NT2/D1 (cell line): ENCODE data around the gene ADCY3.
"Not testable (repeated sequence)": the region's sequence is repeated elsewhere in the genome, so short reads cannot be mapped to it uniquely, and the experiment has no call there.

Experiments
- DNase-seq: peaks from one replicate; pipeline ENCODE4 v3.0.0-alpha.2; 2011; ENCODE audit warnings: low read depth, low spot score
- H3K27me3 ChIP-seq: 2 replicates; pipeline ENCODE4 v1.6.0; 2011; ENCODE audit warnings: mild to moderate bottlenecking; ENCODE audit not compliant: insufficient read length, insufficient read depth
- H3K36me3 ChIP-seq: 2 replicates; pipeline ENCODE4 v1.6.1; 2011; ENCODE audit warnings: mild to moderate bottlenecking, low read length, mixed read lengths; ENCODE audit not compliant: insufficient read depth, insufficient read length
- H3K4me1 ChIP-seq: 2 replicates; pipeline ENCODE4 v1.5.1; 2011; ENCODE audit not compliant: insufficient read depth, insufficient read length
- H3K4me3 ChIP-seq: 2 replicates; pipeline ENCODE4 v1.5.1; 2011; ENCODE audit warnings: low read depth; ENCODE audit not compliant: insufficient read length
- H3K9ac ChIP-seq: 2 replicates; pipeline ENCODE4 v1.6.0; 2011; ENCODE audit warnings: low read depth; ENCODE audit not compliant: insufficient read length
- H3K9me3 ChIP-seq: 2 replicates; pipeline ENCODE4 v1.5.1; 2011; ENCODE audit warnings: mild to moderate bottlenecking, low read length; ENCODE audit not compliant: insufficient read depth
- SUZ12 ChIP-seq: IDR thresholded peaks from 2 replicates; pipeline ENCODE4 v1.6.1; 2011; ENCODE audit not compliant: insufficient read length, insufficient read depth; ENCODE audit errors: extremely low read depth
- YY1 ChIP-seq: IDR thresholded peaks from 2 replicates; pipeline ENCODE4 v1.6.1; 2011; ENCODE audit not compliant: insufficient read length, insufficient read depth
- ZNF274 ChIP-seq: IDR thresholded peaks from 2 replicates; pipeline ENCODE4 v1.6.1; 2011; ENCODE audit warnings: mild to moderate bottlenecking, low read depth, low read length

ADCY3 gene

DNA sequence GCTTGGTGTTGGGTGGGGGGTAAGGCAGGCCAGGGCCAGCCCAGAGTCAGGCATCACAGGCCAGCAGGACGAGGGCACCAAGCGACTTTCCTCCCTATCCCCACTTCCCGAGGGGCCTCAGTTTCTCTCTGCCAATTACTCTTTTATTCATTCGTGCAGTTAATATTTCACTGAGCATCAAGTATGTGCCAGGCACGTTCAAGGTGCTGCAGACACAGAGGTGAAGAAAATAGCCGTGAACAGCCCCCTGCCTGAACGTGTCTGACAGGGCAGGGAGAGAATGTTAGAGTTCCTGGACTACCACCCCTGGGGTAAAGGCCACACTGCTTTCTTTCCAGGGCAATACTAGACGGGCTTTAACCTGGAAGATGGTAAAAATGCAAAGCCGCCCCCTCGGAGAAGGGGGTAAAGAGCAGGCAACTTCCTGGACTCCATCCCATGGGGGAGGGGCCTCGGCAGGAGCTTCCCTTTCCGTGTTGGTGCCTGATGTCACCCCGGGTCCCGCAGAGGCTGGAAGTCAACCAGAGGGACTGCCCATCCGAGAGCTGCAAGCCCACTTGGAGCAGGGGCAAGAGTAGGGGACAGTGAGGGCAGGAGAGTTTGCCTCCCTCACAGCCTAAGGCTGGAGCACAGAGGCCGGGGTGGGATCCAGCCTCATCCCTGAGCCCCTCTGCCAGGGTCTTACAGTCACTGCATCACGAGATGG is 79.7 kb downstream of the ADCY3 start:
- Histone ChIP-seq H3K4me3 (no peak overlapping the region), H3K27me3 (no peaks in the 10 kb centered on the region), H3K9me3 (no peaks in the 10 kb centered on the region), H3K9ac (no peak overlapping the region), H3K36me3 (peaks cover 22% of the 10 kb centered on the region), H3K4me1 (peaks cover 1% of the 10 kb centered on the region)
- no peak for TF ChIP-seq ZNF274
- no peak for TF ChIP-seq SUZ12
- TF ChIP-seq YY1 = no peak
- DNase-seq = no peak

DNA sequence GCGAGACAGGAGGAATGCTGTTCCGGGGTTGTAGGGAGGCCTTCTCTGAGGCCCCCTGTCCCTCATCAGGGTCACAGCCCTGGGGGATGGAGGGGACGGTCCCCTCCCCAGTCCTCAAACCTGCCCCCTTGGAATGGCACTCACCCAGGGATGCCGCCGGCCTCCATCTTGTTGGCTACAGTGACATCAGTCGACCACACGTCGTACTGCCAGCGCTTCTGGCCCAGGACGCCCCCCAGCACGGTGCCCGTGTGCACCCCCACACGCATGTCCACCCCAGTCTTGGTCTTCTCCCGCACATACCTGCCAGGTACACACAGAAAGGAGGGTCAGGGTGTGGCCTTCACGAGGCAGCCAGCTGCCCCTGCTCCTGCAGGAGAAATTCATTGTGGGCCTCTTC is 80.3 kb downstream of the ADCY3 start:
- no peaks in the 10 kb centered on the region for H3K27me3 ChIP-seq
- no peaks in the 10 kb centered on the region for H3K9me3 ChIP-seq
- peaks cover 2% of the 10 kb centered on the region for H3K4me1 ChIP-seq
- H3K36me3 ChIP-seq = peaks cover 22% of the 10 kb centered on the region
- H3K4me3 ChIP-seq = no peak overlapping the region
- no peak overlapping the region for H3K9ac ChIP-seq
- TF ChIP-seq YY1 (no peak), ZNF274 (no peak), SUZ12 (no peak)
- DNase-seq = no peak

- no peaks in the 10 kb centered on the region for H3K27me3 ChIP-seq
- peaks cover 8% of the 10 kb centered on the region for H3K4me1 ChIP-seq
- H3K9ac ChIP-seq = no peak overlapping the region
- peaks cover 26% of the 10 kb centered on the region for H3K36me3 ChIP-seq
- no peak for DNase-seq
- H3K9me3 ChIP-seq = peaks cover 6% of the 10 kb centered on the region; the same call in 1 of the 2 replicates
- no peak for TF ChIP-seq SUZ12
- no peak for TF ChIP-seq YY1
- TF ChIP-seq ZNF274 = no peak
- H3K4me3 ChIP-seq = no peak overlapping the region
Observed at GRCh38 chr2:24838541-24838940, 81.5 kb downstream of the ADCY3 start.

DNA sequence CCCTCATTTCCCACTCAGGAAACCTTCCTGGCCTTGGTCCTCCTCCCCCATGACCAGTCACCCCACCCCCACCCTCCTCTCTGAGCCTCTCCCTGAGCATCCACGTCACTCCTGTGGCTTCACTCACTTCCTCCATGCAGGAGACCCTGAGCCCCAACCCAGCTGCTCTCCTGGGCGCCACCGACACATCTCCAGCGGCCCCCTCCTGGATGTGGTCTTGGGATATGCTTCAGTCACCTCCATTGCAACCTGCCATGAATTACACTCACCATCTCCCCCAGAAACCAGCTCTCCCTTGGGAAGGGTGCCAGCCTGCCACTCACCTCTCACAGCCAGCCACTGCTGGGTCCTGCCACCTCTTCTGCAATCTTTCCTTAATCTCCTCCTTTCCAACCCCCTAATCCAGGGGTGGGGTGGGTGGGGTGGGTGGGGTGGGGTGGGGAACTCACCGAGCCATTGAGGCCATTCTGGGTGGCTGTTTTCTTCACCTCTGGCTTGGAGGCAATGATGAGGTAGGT is 82.0 kb downstream of the ADCY3 start:
- Histone ChIP-seq H3K9me3 (peaks cover 6% of the 10 kb centered on the region; the same call in 1 of the 2 replicates), H3K27me3 (no peaks in the 10 kb centered on the region), H3K4me3 (no peak overlapping the region), H3K36me3 (peaks cover 26% of the 10 kb centered on the region), H3K4me1 (peaks cover 13% of the 10 kb centered on the region), H3K9ac (no peak overlapping the region)
- TF ChIP-seq YY1 = no peak
- no peak for TF ChIP-seq SUZ12
- TF ChIP-seq ZNF274 = no peak
- no peak for DNase-seq

DNA sequence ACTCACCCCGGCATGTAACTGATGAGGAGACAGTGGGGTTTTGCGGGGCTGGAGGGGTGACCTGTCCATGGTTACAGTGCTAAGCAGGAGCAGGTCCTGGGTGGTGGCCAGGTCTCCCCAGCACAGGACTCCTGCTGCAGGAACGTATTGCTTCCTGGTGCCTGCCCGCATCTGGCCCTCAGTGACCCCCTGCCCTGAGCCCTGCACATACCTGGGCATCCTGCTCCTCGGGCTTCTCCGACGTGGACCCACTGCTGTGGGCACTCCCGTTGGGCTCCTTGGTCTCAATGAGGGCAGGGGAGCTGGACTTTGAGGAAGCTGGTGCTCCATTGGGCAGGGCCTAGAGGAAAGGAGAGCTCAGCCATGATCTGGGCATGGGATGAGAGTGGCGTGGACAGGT is 83.3 kb downstream of the ADCY3 start:
- Histone ChIP-seq H3K36me3 (peaks cover 26% of the 10 kb centered on the region), H3K4me1 (peaks cover 17% of the 10 kb centered on the region), H3K4me3 (no peak overlapping the region), H3K27me3 (no peaks in the 10 kb centered on the region), H3K9ac (no peak overlapping the region), H3K9me3 (peaks cover 6% of the 10 kb centered on the region; the same call in 1 of the 2 replicates)
- DNase-seq = no peak
- TF ChIP-seq ZNF274 (no peak), YY1 (no peak)

DNA sequence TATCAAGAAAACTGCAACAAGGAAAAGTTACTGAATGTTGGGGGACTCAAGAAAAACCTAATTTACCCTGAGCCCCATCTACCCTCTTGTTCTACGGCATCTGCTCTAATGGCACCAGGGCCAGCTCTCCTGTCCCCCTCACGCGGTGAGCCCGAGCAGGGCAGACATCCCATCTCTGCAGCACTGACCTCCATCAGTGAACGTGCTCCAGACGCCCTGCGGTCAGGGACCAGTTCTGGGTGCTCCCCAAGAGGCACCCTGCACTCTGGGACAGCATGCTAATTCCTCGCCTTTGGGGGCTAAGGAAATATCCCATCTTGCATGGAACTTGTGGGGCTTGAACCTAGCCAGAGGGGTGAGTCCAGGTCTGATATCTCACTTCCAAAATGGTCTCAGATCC is 83.8 kb downstream of the ADCY3 start:
- H3K9me3 ChIP-seq = peaks cover 6% of the 10 kb centered on the region; the same call in 1 of the 2 replicates
- H3K4me1 ChIP-seq = peaks cover 17% of the 10 kb centered on the region
- no peak overlapping the region for H3K9ac ChIP-seq
- TF ChIP-seq SUZ12 = no peak
- TF ChIP-seq YY1 = no peak
- TF ChIP-seq ZNF274 = no peak
- H3K27me3 ChIP-seq = no peaks in the 10 kb centered on the region
- peaks cover 26% of the 10 kb centered on the region for H3K36me3 ChIP-seq
- no peak for DNase-seq
- no peak overlapping the region for H3K4me3 ChIP-seq

DNA sequence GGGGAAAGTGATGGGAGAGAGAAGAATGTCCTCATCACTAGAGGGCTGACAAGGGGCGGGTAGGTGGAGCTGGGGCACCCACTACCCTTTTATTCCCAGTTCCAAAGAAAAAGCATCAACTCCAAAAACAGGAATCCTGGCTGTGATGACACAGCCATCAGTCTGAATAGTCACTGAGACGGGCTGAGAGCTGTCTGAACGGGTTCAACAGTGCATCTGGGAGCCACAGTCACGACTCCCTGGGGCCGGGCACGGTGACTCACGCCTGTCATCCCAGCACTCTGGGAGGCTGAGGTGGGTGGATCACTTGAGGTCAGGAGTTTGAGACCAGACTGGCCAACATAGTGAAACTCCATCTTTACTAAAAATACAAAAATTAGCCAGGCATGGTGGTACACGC is 84.6 kb downstream of the ADCY3 start:
- not testable (repeated sequence) for H3K27me3 ChIP-seq, H3K4me3 ChIP-seq, H3K9me3 ChIP-seq, H3K9ac ChIP-seq, DNase-seq
- peaks cover 28% of the 10 kb centered on the region for H3K36me3 ChIP-seq
- H3K4me1 ChIP-seq = peaks cover 17% of the 10 kb centered on the region
